ENCODE results near the gene CCDC78.

Gene CCDC78

GRCh38 chr16:709566-710499 lies 16.4 kb downstream of the CCDC78 start:
- peak; percentile 85 for DNase-seq

DNA sequence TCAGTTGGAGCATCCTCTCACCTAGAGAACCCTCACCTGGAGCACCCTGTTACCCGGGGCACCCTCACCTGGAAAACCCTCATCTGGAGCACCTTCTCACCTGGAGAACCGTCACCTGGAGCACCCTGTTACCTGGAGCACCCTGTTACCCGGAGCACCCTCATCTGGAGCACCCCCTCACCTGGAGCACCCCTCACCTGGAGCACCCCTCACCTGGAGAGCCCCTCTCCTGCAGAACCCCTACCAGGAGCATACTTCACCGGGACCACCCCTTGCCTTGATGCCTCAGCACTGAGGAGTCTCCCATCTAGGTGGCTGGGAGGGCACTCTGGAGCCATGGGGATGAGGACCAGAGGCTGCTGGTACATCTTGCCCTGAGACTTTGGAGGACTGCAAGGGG lies 17.3 kb downstream of the CCDC78 start:
- no peak for DNase-seq

DNA sequence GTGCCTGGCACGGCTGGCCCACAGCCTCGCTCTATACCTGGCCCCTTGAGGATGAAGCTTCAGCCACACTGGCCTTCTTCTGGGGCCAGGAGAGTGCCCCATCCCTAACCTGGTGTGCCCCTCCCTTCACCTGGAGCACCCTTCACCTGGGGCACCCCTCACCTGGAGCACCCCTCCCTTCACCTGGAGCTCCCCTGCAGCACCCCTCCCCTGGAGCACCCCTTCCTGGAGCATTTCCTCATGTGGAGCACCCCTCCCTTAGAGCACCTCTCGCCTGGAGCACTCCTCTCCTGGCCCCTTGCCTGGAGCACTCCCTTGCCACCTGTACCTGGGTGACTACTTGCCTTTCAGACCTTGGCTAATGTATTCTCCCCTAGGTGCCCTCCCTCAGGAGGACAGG lies 18.2 kb downstream of the CCDC78 start:
- DNase-seq = no peak

DNA sequence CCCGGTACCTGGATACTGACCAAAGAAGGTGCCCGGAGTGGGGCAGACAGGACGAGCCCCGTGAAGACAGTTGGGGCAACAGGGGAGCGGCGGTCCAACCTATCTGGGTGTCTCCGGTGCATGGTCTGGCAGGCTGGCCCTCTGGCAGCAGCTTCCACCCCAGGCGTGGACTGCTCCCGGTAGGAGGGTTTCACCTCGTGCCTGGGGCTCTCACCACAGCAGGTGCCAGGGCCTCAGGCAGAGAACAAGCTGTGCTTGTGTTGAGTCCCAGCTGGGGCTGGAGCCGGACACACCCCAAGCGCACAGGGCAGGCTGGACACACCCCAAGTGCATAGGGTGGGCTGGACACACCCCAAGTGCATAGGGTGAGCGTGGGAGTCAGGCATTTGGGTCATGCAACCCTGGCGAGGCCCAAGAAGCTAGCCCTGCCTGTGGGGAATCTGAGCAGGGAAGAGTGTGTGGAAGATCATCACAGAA lies 19.1 kb downstream of the CCDC78 start:
- no peak for DNase-seq

DNA sequence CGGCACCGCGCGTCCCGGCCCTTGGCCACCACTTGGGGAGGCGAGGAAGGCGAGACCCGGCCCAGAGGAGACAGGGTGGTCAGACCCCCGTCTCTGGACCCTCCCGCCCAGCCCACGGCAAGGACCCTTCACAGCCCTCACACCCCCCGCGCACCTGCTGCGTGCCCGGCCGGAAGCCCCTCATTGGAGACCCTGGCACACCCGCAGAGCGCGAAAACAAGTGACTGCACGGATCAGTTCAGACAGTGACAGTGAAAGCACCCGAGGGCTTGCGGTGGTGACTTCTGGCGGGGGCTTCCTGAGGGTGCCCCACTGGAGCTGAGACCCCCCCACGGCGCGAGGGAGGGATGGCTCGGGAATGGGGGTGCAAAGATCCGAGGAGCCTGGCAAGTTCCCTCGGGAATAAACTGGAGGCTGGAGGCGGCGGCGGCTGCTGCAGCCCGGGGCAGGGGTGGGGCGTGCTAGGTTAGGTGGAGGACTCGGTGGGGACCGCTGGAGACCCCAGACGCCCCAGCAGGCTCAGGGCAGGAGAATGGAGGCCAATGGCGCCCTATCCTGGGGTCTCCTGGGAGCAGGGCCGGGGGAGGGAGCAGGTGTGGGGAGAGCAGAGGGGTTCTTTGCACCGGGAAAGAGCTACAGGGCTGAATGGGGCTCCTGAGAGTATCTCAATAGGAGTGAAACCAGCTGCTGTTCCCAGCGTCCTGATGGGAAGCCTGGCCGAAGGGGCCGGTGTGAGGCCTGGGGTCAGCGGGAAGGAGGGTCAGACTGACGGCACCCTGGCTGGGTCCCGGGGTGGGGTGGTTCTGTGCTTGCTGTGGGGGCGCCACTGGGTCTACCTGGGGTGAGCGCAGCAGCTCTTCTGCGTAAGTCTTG lies 19.8 kb downstream of the CCDC78 start:
- no peak for DNase-seq

DNA sequence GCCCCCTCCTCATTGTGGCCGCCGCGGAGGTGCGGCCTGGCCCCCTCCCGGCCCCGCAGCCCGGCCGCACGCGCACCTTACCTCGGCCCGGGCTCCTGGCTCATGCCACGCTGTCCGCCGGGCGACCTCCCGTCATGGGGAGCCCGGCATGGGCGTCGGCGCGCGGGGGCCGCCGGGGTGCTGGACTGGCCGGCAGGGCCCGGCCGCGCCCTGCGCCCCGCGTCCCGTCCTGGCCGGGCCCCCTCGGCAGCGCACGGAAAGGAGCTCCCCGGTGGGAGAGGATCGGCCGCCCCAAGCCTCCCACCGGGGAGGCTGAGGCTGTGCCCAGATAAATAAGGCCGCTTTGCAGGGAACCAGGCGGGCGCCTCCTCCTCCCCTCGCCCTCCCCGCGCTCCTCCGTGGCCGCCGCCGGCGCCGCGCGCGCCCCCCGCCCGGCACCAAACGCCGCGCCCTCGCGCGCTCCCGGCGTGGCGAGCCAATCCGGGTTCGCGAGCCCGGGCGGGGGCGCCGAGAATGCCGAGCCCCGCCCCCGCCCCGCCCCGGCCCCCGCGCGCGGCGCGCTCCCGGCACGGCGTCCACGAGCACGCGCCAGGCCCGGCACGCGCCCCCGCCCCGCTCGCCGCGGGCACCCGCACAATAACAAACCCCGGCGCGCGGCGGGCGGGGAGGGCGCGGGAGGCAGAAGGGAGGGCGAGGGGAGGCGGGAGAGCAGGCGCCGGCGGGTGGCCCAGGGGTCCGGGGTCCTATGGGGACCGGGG lies 20.6 kb downstream of the CCDC78 start, which contains the start of gene FBXL16:
Gene FBXL16 (minus strand): TSS at position 371 of the 758 bp plus-strand sequence. CDS start 8,396 bp downstream, outside the sequence.
- DNase-seq = no peak

- no peak for DNase-seq
Measured at GRCh38 chr16:704552-705380, 21.5 kb downstream of the CCDC78 start.

- no peak for DNase-seq
Measured at GRCh38 chr16:704047-704446, 22.2 kb downstream of the CCDC78 start.

- no peak for DNase-seq
Measured at GRCh38 chr16:703406-703805, 22.8 kb downstream of the CCDC78 start.

- no peak for DNase-seq
Measured at GRCh38 chr16:702341-702740, 23.9 kb downstream of the CCDC78 start.

DNA sequence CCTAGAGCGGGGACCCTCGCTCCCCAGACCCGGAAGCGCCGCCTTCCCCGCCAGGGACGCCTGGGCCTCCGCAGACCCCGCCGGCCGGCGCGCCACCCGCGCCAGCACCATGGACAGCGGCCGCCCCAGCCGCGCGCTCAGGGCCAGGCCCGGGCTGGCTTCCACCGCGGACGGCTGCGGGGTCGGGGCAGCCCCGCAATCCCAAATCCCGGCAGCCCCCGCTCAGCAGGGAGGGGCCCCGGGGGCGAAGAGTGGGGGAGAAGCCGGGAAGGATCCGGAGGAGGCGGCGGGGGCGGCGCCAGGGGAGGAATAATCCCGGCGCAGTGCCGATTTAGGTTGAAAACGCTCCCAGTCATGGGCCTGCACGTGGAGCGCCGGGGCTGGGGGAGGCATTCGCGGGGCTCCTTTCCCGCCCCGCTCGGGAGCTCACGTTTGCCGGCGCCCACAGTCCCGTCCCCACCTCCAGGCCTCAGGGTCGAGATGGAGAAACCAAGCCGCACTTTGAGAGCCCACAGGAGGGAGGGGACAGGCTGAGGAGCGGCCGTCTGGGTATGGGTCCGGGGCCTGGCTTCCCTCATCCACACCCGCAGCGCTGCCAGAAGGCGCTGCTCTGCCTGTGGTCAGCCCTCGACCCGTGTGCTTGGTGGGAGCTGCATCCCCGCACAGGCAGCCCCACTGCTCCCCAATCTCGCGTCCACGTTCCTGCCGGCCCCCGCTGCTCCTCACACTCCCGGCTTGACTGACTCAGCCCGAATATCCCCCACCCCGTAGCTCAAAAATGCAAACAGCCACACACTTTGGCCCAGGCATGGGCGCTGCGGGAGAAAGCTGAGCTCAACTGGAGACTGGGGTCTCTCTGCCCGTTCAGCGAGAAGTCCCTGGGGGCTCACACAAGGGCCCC lies 25.3 kb downstream of the CCDC78 start:
- no peak for DNase-seq

DNA sequence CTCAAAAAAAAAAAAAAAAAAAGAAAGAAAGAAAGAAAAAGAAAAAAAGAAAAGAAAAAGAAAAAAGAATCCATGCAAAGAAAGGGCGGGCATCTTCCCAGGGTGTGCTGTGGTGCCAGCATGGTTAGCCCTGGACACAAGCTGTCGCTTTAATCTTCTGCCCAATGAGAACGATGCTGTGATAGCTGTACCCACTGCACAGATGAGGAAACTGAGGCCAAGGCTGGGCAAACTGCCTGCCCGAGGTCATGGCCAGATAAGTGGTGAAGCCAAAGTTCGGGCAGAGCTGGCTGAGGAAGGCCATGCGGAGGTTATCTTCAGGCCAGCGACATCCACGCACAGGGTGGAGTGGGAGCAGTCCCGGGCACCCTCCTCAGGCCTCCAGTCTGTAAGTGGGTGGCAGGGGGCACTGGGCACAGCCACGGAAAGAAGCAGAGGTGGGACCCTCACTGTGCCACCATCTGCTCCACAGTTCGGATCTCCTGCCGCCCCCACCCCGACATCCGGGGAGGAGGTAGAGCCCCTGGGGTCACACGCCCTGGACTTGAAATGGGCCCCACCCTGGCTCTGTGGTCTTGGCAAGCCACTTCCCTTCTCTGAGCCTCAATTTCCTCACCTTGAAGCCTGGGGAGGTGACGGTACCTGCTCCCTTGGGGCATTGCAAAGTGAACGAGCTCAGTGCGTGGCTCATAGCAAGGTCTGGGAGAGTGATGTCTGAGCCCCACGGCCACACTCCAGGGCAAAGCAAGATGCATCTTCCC lies 27.2 kb downstream of the CCDC78 start:
- DNase-seq = no peak

- no peak for DNase-seq
Measured at GRCh38 chr16:695355-696089, 30.7 kb downstream of the CCDC78 start.

- DNase-seq = no peak
Measured at GRCh38 chr16:694863-695354, 31.3 kb downstream of the CCDC78 start.

- no peak for DNase-seq
Measured at GRCh38 chr16:694187-694862, 31.9 kb downstream of the CCDC78 start.

DNA sequence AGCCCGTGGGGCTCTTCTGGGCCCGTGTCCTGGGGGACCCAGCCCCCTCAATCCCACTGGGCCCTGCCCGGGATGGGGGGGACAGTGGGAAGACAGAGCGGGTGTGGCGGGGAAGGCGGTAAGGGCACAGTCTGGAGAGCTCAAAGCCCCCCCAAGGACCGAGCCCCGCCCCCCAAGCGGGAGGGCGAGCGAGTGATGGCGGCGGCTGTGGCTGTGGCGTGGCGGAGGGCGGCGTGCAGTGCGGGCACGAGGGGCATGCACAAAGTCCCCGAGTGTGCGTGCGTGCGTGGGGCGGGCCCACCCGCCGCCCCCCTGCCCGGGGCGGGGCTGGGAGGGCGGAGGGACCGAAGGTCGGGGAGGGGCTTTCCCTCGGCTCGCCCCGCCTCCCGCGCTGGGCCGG lies 32.5 kb downstream of the CCDC78 start:
- DNase-seq = no peak

- no peak for DNase-seq
Measured at GRCh38 chr16:693364-693763, 32.9 kb downstream of the CCDC78 start.

DNA sequence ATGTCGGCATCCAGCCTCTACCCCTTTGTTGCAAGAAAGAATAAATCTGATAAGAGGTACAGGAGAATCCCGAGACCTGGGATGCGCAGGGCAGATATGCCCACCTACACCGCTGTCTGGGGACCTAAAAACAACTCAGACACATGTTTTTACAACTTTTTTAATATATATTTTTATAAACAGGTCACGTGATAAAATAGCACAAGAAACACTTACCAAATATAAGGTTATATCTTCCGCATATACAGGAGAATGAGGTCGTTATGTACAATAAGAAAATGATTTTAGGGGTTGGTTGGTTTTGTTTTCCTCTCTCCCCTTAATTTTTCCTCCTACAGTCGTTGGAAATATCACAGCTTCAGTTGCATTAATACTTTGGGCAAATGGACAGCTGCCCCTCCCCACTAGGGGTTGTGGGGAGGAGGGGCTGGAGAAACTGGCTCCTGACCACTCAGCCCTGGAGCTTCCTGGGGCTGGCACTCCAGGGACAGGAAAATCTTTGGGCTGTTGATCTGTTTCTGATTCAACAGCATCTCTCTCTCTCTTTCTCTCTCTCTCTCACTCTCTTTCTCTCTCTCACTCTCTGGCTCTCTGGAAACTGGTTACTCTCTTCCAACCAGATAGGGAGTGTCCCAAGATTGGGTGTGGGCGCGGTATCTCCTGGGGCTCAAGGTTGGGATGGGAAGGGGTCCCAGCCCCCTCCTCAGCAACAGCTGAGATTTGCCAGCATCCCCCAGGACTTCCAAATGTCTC lies 33.7 kb downstream of the CCDC78 start:
- DNase-seq = no peak

All from NCI-H1694 (cell line).